ENCODE measurements around the gene ANGPTL2. TPM values are rescaled to one million over a fixed set of nuclear protein-coding genes. Genes with fewer than 3 reads are reported as not detected.
A peak's percentile ranks its signal among the peaks of the same experiment; 100 is the strongest.

The ANGPTL2 gene
- total RNA-seq, 2 experiments from 2014 or later: not detected

DNA sequence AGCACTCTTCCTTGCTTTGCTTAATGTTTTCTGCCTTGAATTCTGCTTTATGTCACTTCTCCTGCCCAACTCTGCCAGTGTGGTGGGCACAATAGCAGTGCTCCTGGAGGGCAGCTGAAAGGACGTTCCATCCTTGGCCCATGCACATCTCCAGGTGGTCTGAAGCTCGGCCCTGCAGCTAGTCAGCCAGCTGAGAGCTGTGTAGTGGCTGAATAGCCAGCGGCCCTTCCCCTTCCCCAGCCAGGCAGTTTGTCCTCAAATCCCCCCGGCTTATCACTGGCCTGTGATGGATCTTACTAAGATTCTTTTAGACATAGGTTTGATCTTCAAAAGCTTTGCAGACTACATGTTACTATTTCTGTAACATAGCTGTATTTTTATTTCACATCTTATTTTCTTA lies 42.7 kb upstream of the ANGPTL2 start:
- no peak overlapping the region for H3K27ac Mint-ChIP-seq
- ChIA-PET POLR2A (no interaction called here), CTCF (interaction anchor here (1.1 to 1.3 kb wide), 2 partner anchors 9 to 272 kb away, joined by 3 to 5 read pairs; no protein-coding TSS in a partner anchor)
- H3K36me3 Mint-ChIP-seq (ENCODE audit: low read depth): no peaks in the 10 kb centered on the region
- DNase-seq: no peak
- intact Hi-C loops (cut with micrococcal nuclease): no loop called here
- no peaks in the 10 kb centered on the region for H3K9me3 Mint-ChIP-seq
- peaks cover 7% of the 10 kb centered on the region for H3K4me1 Mint-ChIP-seq (ENCODE audit: low read depth)
- no peak for TF ChIP-seq CTCF (IDR thresholded peaks at IDR 0.05)
- no peak overlapping the region for H3K4me3 Mint-ChIP-seq
- ATAC-seq: no peak
- H3K27me3 Mint-ChIP-seq: no peaks in the 10 kb centered on the region

DNA sequence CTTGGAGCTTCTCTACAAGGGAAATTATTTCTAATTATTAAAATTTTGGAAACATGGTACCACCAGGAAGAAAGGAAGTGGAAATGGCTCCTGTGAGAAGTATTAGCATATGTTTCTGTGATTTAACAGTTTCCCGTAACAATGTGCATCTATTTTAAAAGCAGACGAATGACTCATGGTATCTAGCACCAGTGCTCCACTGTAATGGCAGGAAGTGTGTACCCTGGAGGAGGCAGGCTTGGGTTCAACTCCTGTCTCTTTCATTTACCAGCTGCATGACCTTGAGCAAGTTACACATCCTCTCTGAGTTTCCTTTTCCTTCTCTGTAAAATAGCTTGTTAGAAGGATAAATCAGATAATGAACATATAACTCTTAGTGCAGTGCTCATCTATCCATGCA lies 41.0 kb upstream of the ANGPTL2 start:
- no peak overlapping the region for H3K4me3 Mint-ChIP-seq
- peaks cover 7% of the 10 kb centered on the region for H3K4me1 Mint-ChIP-seq (ENCODE audit: low read depth)
- no peaks in the 10 kb centered on the region for H3K27me3 Mint-ChIP-seq
- POLR2A ChIA-PET: no interaction called here
- DNase-seq (peak; percentile 46), ATAC-seq (peak; percentile 91)
- no peaks in the 10 kb centered on the region for H3K36me3 Mint-ChIP-seq (ENCODE audit: low read depth)
- CTCF ChIA-PET: no interaction called here
- no peak overlapping the region for H3K27ac Mint-ChIP-seq
- no peaks in the 10 kb centered on the region for H3K9me3 Mint-ChIP-seq
- TF ChIP-seq CTCF (IDR thresholded peaks at IDR 0.05): no peak
- intact Hi-C loops (cut with micrococcal nuclease): no loop called here

- no peak overlapping the region for H3K27ac Mint-ChIP-seq
- no peak for TF ChIP-seq CTCF (IDR thresholded peaks at IDR 0.05)
- H3K9me3 Mint-ChIP-seq: no peaks in the 10 kb centered on the region
- intact Hi-C loops (cut with micrococcal nuclease): no loop called here
- H3K4me1 Mint-ChIP-seq (ENCODE audit: low read depth): peaks cover 7% of the 10 kb centered on the region
- H3K27me3 Mint-ChIP-seq: no peaks in the 10 kb centered on the region
- ChIA-PET POLR2A (no interaction called here), CTCF (no interaction called here)
- H3K36me3 Mint-ChIP-seq (ENCODE audit: low read depth): no peaks in the 10 kb centered on the region
- H3K4me3 Mint-ChIP-seq: no peak overlapping the region
- ATAC-seq (no peak), DNase-seq (no peak)
Measured at GRCh38 chr9:127162864-127163365, 40.5 kb upstream of the ANGPTL2 start.

- POLR2A ChIA-PET: interaction anchor here (0.8 to 0.9 kb wide), 2 partner anchors 12 to 289 kb away, joined by 3 to 4 read pairs; partner anchors contain the start of genes LRSAM1 and RPL12
- ATAC-seq (peak; percentile 37), DNase-seq (no peak)
- H3K27me3 Mint-ChIP-seq: no peaks in the 10 kb centered on the region
- no peak for TF ChIP-seq CTCF (IDR thresholded peaks at IDR 0.05)
- no peaks in the 10 kb centered on the region for H3K36me3 Mint-ChIP-seq (ENCODE audit: low read depth)
- peaks cover 7% of the 10 kb centered on the region for H3K4me1 Mint-ChIP-seq (ENCODE audit: low read depth)
- no peak overlapping the region for H3K27ac Mint-ChIP-seq
- no peak overlapping the region for H3K4me3 Mint-ChIP-seq
- CTCF ChIA-PET: no interaction called here
- H3K9me3 Mint-ChIP-seq: no peaks in the 10 kb centered on the region
- intact Hi-C loops (cut with micrococcal nuclease): no loop called here
Measured at GRCh38 chr9:127162046-127162863, 39.8 kb upstream of the ANGPTL2 start.

GRCh38 chr9:127161081-127161624 lies 38.7 kb upstream of the ANGPTL2 start:
- no peaks in the 10 kb centered on the region for H3K27me3 Mint-ChIP-seq
- ATAC-seq (no peak), DNase-seq (no peak)
- H3K9me3 Mint-ChIP-seq: no peaks in the 10 kb centered on the region
- no peaks in the 10 kb centered on the region for H3K36me3 Mint-ChIP-seq (ENCODE audit: low read depth)
- TF ChIP-seq CTCF (IDR thresholded peaks at IDR 0.05): no peak
- ChIA-PET CTCF (interaction anchor here (1.2 to 2.2 kb wide), 2 partner anchors 11 to 37 kb away, joined by 3 to 6 read pairs; no protein-coding TSS in a partner anchor), POLR2A (interaction anchor here (0.8 to 0.9 kb wide), 2 partner anchors 11 to 290 kb away, joined by 3 to 4 read pairs; partner anchors contain the start of genes LRSAM1 and RPL12)
- intact Hi-C loops (cut with micrococcal nuclease): no loop called here
- no peak overlapping the region for H3K27ac Mint-ChIP-seq
- no peak overlapping the region for H3K4me3 Mint-ChIP-seq
- peaks cover 7% of the 10 kb centered on the region for H3K4me1 Mint-ChIP-seq (ENCODE audit: low read depth)
